Measurements from ENCODE around the gene MRGPRE. TPM values are rescaled to one million over a fixed set of nuclear protein-coding genes. Genes with fewer than 3 reads are reported as not detected.

The MRGPRE gene, protein sequence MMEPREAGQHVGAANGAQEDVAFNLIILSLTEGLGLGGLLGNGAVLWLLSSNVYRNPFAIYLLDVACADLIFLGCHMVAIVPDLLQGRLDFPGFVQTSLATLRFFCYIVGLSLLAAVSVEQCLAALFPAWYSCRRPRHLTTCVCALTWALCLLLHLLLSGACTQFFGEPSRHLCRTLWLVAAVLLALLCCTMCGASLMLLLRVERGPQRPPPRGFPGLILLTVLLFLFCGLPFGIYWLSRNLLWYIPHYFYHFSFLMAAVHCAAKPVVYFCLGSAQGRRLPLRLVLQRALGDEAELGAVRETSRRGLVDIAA
- not detected for polyA plus RNA-seq (2012; ENCODE audit: insufficient read length, low read depth)

- no peak for TF ChIP-seq SIN3A (IDR thresholded peaks at IDR 0.05; ENCODE audit: borderline replicate concordance, insufficient read depth, low read length)
- TF ChIP-seq FOXP2 (optimal IDR thresholded peaks at IDR 0.05; ENCODE audit: borderline replicate concordance, extremely low read depth, extremely low read length, insufficient read depth): no peak
- no peak for TF ChIP-seq POLR2AphosphoS5 (IDR thresholded peaks at IDR 0.05; ENCODE audit: low read depth, low read length)
- no peak for TF ChIP-seq TAF1 (IDR thresholded peaks at IDR 0.05; ENCODE audit: borderline replicate concordance, insufficient read depth, low read length)
- TF ChIP-seq REST (IDR thresholded peaks at IDR 0.05; ENCODE audit: insufficient read depth in 1 of 2, low read depth in 2 of 2, low read length in 2 of 2): no peak
Measured at GRCh38 chr11:3231851-3232744, at the start of gene MRGPRE. Gene MRGPRE, minus strand, starts transcription at chr11:3232417. Its CDS starts 3,618 bp downstream, at chr11:3228799.

GRCh38 chr11:3245071-3245470 lies 12.9 kb upstream of the MRGPRE start:
- TF ChIP-seq REST (IDR thresholded peaks at IDR 0.05; ENCODE audit: insufficient read depth in 1 of 2, low read depth in 2 of 2, low read length in 2 of 2) (no peak), TAF1 (IDR thresholded peaks at IDR 0.05; ENCODE audit: borderline replicate concordance, insufficient read depth, low read length) (no peak), POLR2AphosphoS5 (IDR thresholded peaks at IDR 0.05; ENCODE audit: low read depth, low read length) (no peak), SIN3A (IDR thresholded peaks at IDR 0.05; ENCODE audit: borderline replicate concordance, insufficient read depth, low read length) (no peak), FOXP2 (optimal IDR thresholded peaks at IDR 0.05; ENCODE audit: borderline replicate concordance, extremely low read depth, extremely low read length, insufficient read depth) (no peak)

DNA sequence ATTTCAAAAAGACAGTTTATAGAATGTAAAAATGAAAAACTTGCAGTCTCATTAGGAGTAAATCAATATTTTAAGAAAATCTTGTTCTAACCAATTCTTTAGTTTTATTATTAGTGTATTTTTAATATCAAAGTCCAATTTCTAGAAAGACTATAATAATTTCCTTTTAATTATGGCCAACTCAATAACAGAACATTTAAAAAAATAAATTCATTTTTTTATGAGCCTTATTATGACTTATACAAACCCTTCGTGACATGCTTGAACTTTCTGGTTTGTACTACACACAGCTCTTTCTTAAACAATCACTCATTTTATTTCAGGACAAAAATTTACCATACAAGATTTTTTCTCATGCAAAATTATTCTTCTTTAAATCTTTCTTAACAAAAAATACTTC lies 11.7 kb upstream of the MRGPRE start:
- TF ChIP-seq SIN3A (IDR thresholded peaks at IDR 0.05; ENCODE audit: borderline replicate concordance, insufficient read depth, low read length): no peak
- no peak for TF ChIP-seq POLR2AphosphoS5 (IDR thresholded peaks at IDR 0.05; ENCODE audit: low read depth, low read length)
- no peak for TF ChIP-seq FOXP2 (optimal IDR thresholded peaks at IDR 0.05; ENCODE audit: borderline replicate concordance, extremely low read depth, extremely low read length, insufficient read depth)
- TF ChIP-seq REST (IDR thresholded peaks at IDR 0.05; ENCODE audit: insufficient read depth in 1 of 2, low read depth in 2 of 2, low read length in 2 of 2): no peak
- TF ChIP-seq TAF1 (IDR thresholded peaks at IDR 0.05; ENCODE audit: borderline replicate concordance, insufficient read depth, low read length): no peak

DNA sequence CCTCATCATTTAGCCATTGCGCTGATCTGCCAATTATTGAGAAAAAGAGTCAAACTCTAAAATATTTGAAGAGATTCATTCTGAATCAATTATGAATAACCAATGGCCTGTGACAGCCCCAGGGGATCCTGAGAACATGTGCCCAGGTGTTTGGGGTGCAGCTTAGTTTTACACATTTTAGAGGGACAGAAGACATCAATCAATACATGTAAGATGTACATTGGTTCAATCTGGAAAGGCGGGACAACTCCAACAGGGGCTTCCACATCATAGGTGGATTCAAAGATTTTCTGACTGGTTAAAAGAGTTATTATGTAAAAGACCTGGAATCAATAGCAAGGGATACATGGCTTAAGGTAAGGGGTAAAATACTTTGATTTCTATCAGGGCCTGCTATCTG lies 4.9 kb upstream of the MRGPRE start:
- TF ChIP-seq SIN3A (IDR thresholded peaks at IDR 0.05; ENCODE audit: borderline replicate concordance, insufficient read depth, low read length) (no peak), FOXP2 (optimal IDR thresholded peaks at IDR 0.05; ENCODE audit: borderline replicate concordance, extremely low read depth, extremely low read length, insufficient read depth) (no peak), REST (IDR thresholded peaks at IDR 0.05; ENCODE audit: insufficient read depth in 1 of 2, low read depth in 2 of 2, low read length in 2 of 2) (no peak), POLR2AphosphoS5 (IDR thresholded peaks at IDR 0.05; ENCODE audit: low read depth, low read length) (no peak), TAF1 (IDR thresholded peaks at IDR 0.05; ENCODE audit: borderline replicate concordance, insufficient read depth, low read length) (no peak)

All from PFSK-1 (cell line).